Activated naive CD4-positive, alpha-beta T cell (primary cell): ENCODE data around the gene NT5DC2.

Experiments
- DNase-seq, 4 experiments: peaks; one replicate each; lab custom pipeline; 2025; lab: John Stamatoyannopoulos, UW

The NT5DC2 gene

GRCh38 chr3:52509753-52510328 is 23.8 kb downstream of the NT5DC2 start:
- DNase-seq: no peak

- DNase-seq: no peak
These were observed 26.3 kb downstream of the NT5DC2 start for GRCh38 chr3:52507359-52507758.

GRCh38 chr3:52506266-52506966 is 27.2 kb downstream of the NT5DC2 start:
- no peak for DNase-seq

DNA sequence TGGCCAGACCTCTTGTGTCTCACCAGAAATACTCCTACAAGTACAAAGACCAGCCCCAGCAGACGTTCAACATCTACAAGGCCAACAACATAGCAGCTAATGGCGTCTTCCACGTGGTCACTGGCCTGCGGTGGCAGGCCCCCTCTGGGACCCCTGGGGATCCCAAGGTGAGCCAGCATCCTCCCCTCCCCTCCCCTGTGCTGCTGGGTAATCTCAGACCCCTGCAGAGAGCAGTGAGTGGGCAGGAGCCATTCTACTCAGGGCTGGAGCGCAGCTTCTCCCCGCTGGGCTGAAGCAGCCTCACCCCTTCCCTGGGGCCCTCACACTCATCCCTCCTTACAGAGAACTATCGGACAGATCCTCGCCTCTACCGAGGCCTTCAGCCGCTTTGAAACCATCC is 28.7 kb downstream of the NT5DC2 start:
- DNase-seq: no peak

DNA sequence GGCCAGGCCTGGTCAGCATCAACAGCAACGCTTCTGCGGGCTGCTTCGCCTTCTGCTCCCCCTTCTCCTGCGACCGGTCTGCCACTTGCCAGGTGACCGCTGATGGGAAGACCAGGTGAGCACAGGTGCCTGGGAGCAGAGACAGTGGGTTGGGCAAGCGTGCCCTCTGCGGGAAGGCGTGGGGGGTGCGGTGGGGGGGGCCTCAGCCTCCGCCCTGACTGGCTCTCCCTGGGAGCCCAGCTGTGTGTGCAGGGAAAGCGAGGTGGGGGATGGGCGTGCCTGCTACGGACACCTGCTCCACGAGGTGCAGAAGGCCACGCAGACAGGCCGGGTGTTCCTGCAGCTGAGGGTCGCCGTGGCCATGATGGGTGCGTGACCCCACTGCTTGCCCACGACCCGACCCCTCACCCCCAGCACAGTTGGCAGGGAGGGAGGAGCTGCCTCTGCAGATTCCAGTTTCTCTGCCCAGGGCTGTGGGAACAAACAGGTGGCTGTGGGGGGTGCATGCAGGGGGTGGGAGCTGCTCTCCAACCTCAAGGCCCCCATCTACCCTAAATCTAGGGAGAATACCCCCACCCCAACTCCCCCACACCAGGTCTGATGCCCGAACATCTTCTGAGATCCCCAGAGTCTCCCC is 29.8 kb downstream of the NT5DC2 start:
- DNase-seq: no peak

GRCh38 chr3:52502808-52503350 is 30.8 kb downstream of the NT5DC2 start:
- no peak for DNase-seq

DNA sequence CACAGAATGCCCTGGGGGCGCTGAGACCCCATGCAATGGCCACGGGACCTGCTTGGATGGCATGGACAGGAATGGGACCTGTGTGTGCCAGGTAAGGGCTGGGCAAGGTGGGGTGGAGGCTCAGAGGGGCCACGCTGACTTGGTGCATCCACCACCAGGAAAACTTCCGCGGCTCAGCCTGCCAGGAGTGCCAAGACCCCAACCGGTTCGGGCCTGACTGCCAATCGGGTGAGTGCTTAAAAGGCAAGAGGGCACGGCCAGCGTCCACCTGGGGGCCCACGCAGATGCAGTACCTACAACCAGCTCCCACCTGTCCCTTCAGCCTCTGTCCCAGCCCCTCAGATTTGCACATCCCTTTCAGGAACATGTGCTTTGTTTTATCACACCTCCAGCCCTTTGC is 31.7 kb downstream of the NT5DC2 start:
- no peak for DNase-seq

GRCh38 chr3:52501046-52501445 is 32.6 kb downstream of the NT5DC2 start:
- no peak for DNase-seq

DNA sequence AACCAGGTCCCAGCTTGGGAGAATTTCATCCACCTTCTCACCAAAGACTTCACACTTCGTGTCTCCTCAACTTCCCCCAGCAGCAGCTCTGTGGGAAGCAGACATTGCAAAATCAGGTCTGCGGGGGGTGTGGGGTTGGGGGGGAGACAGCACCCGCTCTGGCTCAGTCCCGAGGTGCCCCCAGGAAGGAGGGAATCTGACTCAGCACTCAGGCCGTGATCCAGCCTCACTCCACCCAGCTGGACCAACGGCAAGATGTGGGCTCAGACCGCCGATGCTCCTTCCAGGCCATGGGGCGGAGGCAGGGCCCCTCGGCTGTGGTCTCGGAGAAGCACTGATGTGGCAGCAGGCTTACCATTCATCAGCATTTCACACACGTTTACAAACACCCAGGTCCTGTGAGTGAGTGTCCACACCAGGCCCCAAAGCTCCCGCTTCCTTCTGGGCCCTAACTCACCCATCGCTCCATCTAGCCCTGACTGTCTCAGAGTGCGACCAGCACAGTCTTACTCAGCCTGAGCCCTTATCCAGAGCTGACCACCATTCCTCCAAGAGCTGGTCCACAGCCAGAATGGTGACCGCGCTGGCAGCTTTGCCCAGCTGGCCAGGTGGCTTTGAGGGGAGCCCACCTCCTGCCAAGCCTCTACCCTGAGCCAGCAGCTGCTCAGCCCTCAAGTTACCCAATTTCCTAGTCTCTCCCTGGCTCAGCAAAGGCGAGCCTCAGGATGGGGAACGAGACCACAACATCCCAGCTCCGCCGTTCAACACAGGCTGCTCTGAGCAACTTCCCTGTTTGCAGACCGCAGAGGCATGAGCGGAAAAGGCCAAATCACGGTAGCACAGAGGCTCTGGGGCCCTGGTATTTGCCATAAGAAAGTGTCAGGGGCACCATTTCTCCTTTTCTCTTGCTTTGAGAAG is 35.3 kb downstream of the NT5DC2 start:
- no peak for DNase-seq

GRCh38 chr3:52495777-52496602 is 37.7 kb downstream of the NT5DC2 start:
- no peak for DNase-seq

GRCh38 chr3:52494886-52495495 is 38.7 kb downstream of the NT5DC2 start, which contains the start of gene STAB1:
TSS of gene STAB1 (plus strand) at chr3:52495338. CDS start at chr3:52495414, 76 bp downstream.
- no peak for DNase-seq

DNA sequence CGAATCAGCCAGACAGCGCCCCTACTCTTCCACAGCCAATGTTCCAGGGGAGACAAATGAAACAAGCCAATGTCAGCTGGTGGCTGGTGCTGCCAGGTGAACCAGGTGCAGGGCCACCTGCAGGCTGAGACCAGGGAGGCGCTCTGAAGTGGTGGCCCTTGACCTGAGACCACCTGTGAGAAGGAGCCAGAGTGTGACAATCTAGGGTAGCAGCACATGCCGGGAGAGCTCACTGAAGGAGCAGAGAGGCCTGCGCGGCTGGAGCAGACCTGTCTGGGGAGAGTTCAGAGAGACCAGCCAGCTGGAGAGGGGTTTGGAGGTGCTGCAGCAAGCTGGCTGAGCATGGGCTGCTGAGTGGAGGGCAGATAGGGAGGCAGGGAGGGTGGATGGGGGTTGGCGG is 39.2 kb downstream of the NT5DC2 start:
- no peak for DNase-seq

- no peak for DNase-seq
These were observed 40.2 kb downstream of the NT5DC2 start for GRCh38 chr3:52493232-52494017.

DNA sequence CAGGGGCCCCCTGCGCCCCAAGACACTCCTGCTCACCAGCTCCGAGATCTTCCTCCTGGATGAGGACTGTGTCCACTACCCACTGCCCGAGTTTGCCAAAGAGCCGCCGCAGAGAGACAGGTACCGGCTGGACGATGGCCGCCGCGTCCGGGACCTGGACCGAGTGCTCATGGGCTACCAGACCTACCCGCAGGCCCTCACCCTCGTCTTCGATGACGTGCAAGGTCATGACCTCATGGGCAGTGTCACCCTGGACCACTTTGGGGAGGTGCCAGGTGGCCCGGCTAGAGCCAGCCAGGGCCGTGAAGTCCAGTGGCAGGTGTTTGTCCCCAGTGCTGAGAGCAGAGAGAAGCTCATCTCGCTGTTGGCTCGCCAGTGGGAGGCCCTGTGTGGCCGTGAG is 41.6 kb downstream of the NT5DC2 start:
- no peak for DNase-seq

DNA sequence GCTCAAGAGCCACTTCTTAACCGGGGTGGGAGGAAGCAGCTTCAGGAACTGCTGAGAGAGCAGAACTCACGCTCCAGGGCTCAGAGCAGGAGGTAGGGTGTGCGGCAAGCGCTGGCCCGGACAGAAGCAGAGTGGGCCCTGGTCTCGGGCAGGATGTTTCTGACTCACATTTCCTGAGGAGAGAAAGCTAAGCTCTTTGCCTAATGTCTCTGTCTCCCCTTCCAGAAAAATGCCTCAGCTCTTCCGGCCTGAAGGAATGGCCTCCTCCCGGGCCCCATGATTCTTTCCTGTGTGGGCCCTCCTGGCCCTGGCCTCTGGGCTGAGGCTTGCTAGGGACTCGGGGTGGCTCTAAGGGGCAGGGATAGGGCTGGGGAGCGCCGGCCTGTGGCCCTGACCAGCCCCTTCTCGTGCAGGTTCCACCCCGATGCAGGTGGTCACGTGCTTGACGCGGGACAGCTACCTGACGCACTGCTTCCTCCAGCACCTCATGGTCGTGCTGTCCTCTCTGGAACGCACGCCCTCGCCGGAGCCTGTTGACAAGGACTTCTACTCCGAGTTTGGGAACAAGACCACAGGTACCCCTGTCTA is 42.6 kb downstream of the NT5DC2 start:
- no peak for DNase-seq

GRCh38 chr3:52490035-52490938 is 43.4 kb downstream of the NT5DC2 start:
- no peak for DNase-seq

DNA sequence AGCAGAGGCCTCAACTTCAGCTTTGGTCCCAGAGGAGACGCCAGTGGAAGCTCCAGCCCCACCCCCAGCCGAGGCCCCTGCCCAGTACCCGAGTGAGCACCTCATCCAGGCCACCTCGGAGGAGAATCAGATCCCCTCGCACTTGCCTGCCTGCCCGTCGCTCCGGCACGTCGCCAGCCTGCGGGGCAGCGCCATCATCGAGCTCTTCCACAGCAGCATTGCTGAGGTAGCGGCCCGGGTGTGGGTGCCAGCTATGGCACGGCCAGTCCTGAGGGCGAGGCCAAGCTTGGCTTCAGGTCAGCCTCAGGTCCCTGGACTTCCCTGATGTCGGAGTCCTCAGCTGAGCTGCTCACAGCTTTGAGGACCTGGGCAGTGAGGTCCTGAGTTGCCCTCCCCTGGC is 44.2 kb downstream of the NT5DC2 start:
- DNase-seq: no peak

- no peak for DNase-seq
These were observed 44.9 kb downstream of the NT5DC2 start for GRCh38 chr3:52488746-52489145.
